HEK293T (cell line): Measurements from ENCODE around the gene SRP68.

Experiments
- ARNT ChIP-seq: fragments of 450-650 bp; IDR thresholded peaks from 2 replicates; pipeline ENCODE4 v1.6.1; 2017; ENCODE audit warnings: mild to moderate bottlenecking
- BHLHE40 ChIP-seq: fragments of 450-650 bp; IDR thresholded peaks from 2 replicates; pipeline ENCODE4 v1.6.1; 2016; ENCODE audit warnings: mild to moderate bottlenecking, moderate library complexity, borderline replicate concordance
- CTBP1 ChIP-seq: fragments of 450-650 bp; IDR thresholded peaks from 2 replicates; pipeline ENCODE4 v1.6.1; 2016; ENCODE audit warnings: borderline replicate concordance
- FOXA1 ChIP-seq: fragments of 450-650 bp; IDR thresholded peaks from 2 replicates; pipeline ENCODE4 v1.6.1; 2016; ENCODE audit warnings: mild to moderate bottlenecking
- FOXK2 ChIP-seq: fragments of 450-650 bp; IDR thresholded peaks from 2 replicates; pipeline ENCODE4 v1.6.1; 2016; ENCODE audit warnings: mild to moderate bottlenecking
- FOXM1 ChIP-seq: fragments of 450-650 bp; IDR thresholded peaks from 2 replicates; pipeline ENCODE4 v1.6.1; 2017; ENCODE audit warnings: mild to moderate bottlenecking, borderline replicate concordance
- HDGF ChIP-seq: fragments of 450-650 bp; IDR thresholded peaks from 2 replicates; pipeline ENCODE4 v1.6.1; 2017; ENCODE audit warnings: antibody characterized with exemption, borderline replicate concordance
- L3MBTL2 ChIP-seq: fragments of 450-650 bp; conservative IDR thresholded peaks from 2 replicates; pipeline ENCODE4 v1.6.1; 2016; ENCODE audit warnings: mild to moderate bottlenecking
- LEF1 ChIP-seq: fragments of 450-650 bp; IDR thresholded peaks from 2 replicates; pipeline ENCODE4 v1.6.1; 2017; ENCODE audit warnings: mild to moderate bottlenecking, borderline replicate concordance
- NFRKB ChIP-seq: fragments of 450-650 bp; IDR thresholded peaks from 2 replicates; pipeline ENCODE4 v1.6.1; 2016; ENCODE audit warnings: mild to moderate bottlenecking, moderate library complexity
- SP1 ChIP-seq: fragments of 450-650 bp; IDR thresholded peaks from 2 replicates; pipeline ENCODE4 v1.6.1; 2017
- SUZ12 ChIP-seq: fragments of 450-650 bp; IDR thresholded peaks from 2 replicates; pipeline ENCODE4 v1.6.1; 2016; ENCODE audit warnings: mild to moderate bottlenecking
- TARDBP ChIP-seq: fragments of 450-650 bp; IDR thresholded peaks from 2 replicates; pipeline ENCODE4 v1.6.1; 2016
- TF ChIP-seq, protein P1 (sequence below): fragments of 450-650 bp; IDR thresholded peaks from 2 replicates; pipeline ENCODE4 v1.6.1; 2016

DNA sequence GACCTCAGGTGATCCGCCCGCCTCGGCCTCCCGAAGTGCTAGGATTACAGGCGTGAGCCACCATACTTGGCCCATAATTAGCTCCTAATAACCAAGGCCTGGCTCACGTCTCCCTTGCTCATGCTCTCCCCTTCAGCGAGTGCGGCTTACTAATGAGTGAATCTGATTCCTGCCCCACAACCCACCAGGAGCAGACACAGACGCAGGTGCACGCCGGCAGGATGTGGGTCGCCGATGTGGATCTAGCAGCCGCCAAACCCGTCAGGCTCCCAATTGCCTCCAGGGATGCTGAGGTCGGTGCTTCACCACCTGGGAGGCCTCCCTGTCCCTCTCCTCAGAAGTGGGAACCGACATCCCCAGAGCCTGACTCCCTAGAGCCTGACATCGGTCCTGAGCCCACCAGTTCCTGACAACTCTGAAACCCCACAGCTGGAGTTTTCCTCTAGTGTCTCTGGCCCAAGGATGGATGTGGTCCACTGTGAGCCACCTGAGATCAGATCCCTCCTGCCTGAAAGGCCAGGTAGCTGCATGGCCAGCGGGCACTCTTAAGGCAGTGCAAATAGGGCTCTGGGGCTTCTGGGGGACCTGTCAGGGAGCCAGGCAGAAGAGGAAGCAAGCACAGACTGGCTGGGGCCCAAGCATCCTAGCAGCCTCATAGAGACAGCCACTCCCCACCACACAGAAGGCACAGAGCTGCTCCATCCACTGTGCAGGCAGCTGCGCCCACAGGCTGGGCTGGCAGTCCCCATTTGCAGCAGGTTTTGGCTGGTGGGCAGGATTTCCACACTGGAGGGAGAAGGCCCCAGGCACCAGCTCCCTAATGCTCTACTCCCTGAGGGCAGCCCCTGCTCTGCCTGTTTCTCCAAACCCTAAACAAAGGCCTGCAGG is 20.5 kb upstream of the SRP68 start:
- no peak for TF ChIP-seq SUZ12
- no peak for TF ChIP-seq TARDBP
- TF ChIP-seq CTBP1, result no peak
- no peak for TF ChIP-seq SP1
- TF ChIP-seq FOXM1, result no peak
- TF ChIP-seq HDGF, result no peak
- TF ChIP-seq FOXA1, result no peak
- no peak for TF ChIP-seq ARNT
- TF ChIP-seq, protein P1, sequence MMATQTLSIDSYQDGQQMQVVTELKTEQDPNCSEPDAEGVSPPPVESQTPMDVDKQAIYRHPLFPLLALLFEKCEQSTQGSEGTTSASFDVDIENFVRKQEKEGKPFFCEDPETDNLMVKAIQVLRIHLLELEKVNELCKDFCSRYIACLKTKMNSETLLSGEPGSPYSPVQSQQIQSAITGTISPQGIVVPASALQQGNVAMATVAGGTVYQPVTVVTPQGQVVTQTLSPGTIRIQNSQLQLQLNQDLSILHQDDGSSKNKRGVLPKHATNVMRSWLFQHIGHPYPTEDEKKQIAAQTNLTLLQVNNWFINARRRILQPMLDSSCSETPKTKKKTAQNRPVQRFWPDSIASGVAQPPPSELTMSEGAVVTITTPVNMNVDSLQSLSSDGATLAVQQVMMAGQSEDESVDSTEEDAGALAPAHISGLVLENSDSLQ, result no peak
- no peak for TF ChIP-seq BHLHE40
- no peak for TF ChIP-seq FOXK2
- TF ChIP-seq NFRKB, result no peak
- no peak for TF ChIP-seq L3MBTL2
- TF ChIP-seq LEF1, result no peak
